HG03469 (cell line): ENCODE results near the gene RHBDD1.
"Not testable (repeated sequence)": the region's sequence is repeated elsewhere in the genome, so short reads cannot be mapped to it uniquely, and the experiment has no call there.

ENCODE experiments used
- ATAC-seq: cut with Tn5 transposase; IDR thresholded peaks from one replicate; pipeline ENCODE4 v1.9.1; 2021; ENCODE audit warnings: mild to moderate bottlenecking, moderate library complexity, moderate number of reproducible peaks; ENCODE audit not compliant: unreplicated experiment

The RHBDD1 gene

GRCh38 chr2:226839951-226840350, 4.1 kb downstream of the RHBDD1 start:
- ATAC-seq = no peak

- ATAC-seq = not testable (repeated sequence)
Measured at GRCh38 chr2:226843001-226843400, 7.1 kb downstream of the RHBDD1 start.

GRCh38 chr2:226845386-226846116, 9.7 kb downstream of the RHBDD1 start:
- peak; percentile 40 for ATAC-seq

- no peak for ATAC-seq
Measured at GRCh38 chr2:226847090-226847489, 11.2 kb downstream of the RHBDD1 start.

- no peak for ATAC-seq
Measured at GRCh38 chr2:226847511-226847910, 11.7 kb downstream of the RHBDD1 start.

- ATAC-seq = no peak
Measured at GRCh38 chr2:226849349-226849748, 13.5 kb downstream of the RHBDD1 start.

GRCh38 chr2:226850024-226850423, 14.2 kb downstream of the RHBDD1 start:
- ATAC-seq = no peak

- no peak for ATAC-seq
Measured at GRCh38 chr2:226855787-226856186, 19.9 kb downstream of the RHBDD1 start.

GRCh38 chr2:226860087-226860486, 24.2 kb downstream of the RHBDD1 start:
- no peak for ATAC-seq

GRCh38 chr2:226862623-226863022, 26.8 kb downstream of the RHBDD1 start:
- ATAC-seq = peak; percentile 83

- ATAC-seq = no peak
Measured at GRCh38 chr2:226865273-226865672, 29.4 kb downstream of the RHBDD1 start.

- no peak for ATAC-seq
Measured at GRCh38 chr2:226865710-226866109, 29.9 kb downstream of the RHBDD1 start.

- ATAC-seq = no peak
Measured at GRCh38 chr2:226868331-226869162, 32.7 kb downstream of the RHBDD1 start.

GRCh38 chr2:226869371-226869770, 33.5 kb downstream of the RHBDD1 start:
- ATAC-seq = no peak

- ATAC-seq = peak; percentile 46
Measured at GRCh38 chr2:226873051-226873620, 37.3 kb downstream of the RHBDD1 start.

- ATAC-seq = no peak
Measured at GRCh38 chr2:226873826-226874225, 38.0 kb downstream of the RHBDD1 start.

- no peak for ATAC-seq
Measured at GRCh38 chr2:226874749-226875148, 38.9 kb downstream of the RHBDD1 start.

GRCh38 chr2:226875438-226876225, 39.8 kb downstream of the RHBDD1 start:
- no peak for ATAC-seq

GRCh38 chr2:226877491-226877890, 41.6 kb downstream of the RHBDD1 start:
- no peak for ATAC-seq

GRCh38 chr2:226881287-226881686, 45.4 kb downstream of the RHBDD1 start:
- no peak for ATAC-seq

- ATAC-seq = no peak
Measured at GRCh38 chr2:226882606-226883005, 46.8 kb downstream of the RHBDD1 start.
